ENCODE results near the gene SSB.
"Not testable (repeated sequence)": the region's sequence is repeated elsewhere in the genome, so short reads cannot be mapped to it uniquely, and the experiment has no call there.

SSB gene

DNA sequence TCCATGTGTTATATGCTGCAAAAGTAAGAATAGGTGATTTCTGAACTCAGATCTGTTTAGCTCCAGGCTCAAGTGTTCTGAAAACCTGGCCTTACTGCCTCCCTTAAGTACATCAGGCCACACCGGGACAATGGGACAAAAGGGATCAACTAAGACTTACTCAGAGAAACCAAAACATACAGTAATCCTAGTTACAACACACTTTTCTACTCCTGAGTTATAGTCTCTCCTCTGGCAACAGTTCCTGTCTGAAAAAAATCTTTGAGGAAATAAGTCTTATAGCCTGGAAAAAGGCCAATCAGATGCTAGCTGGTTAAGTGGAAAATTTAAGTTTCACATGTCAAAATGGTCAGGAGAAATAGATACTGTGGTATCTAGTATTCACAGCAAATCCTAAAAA, 20.4 kb downstream of the SSB start:
- Histone ChIP-seq H3K4me3 (ENCODE audit: low read depth in 1 of 2, low read length in 2 of 2) (no peak overlapping the region), H2AFZ (ENCODE audit: low read depth, low read length) (no peak overlapping the region), H3K9me3 (ENCODE audit: insufficient read depth, low read length, severe bottlenecking) (no peaks in the 10 kb centered on the region), H3K9ac (ENCODE audit: low read depth, low read length) (no peak overlapping the region), H3K4me1 (ENCODE audit: insufficient read depth, low read length) (peaks cover 26% of the 10 kb centered on the region), H3K79me2 (ENCODE audit: insufficient read depth, low read length) (peaks cover 47% of the 10 kb centered on the region), H4K20me1 (ENCODE audit: insufficient read depth, low read length) (no peaks in the 10 kb centered on the region), H3K36me3 (ENCODE audit: insufficient read depth, low read length) (peaks cover 64% of the 10 kb centered on the region), H3K27ac (ENCODE audit: low read length) (no peak overlapping the region), H3K27me3 (ENCODE audit: insufficient read depth, low read length, poor library complexity) (no peaks in the 10 kb centered on the region), H3K4me2 (ENCODE audit: insufficient read depth, low read length) (no peak overlapping the region)
- ATAC-seq (ENCODE audit: insufficient read depth, low read depth) (no peak), DNase-seq (no peak)
- TF ChIP-seq, protein P1, sequence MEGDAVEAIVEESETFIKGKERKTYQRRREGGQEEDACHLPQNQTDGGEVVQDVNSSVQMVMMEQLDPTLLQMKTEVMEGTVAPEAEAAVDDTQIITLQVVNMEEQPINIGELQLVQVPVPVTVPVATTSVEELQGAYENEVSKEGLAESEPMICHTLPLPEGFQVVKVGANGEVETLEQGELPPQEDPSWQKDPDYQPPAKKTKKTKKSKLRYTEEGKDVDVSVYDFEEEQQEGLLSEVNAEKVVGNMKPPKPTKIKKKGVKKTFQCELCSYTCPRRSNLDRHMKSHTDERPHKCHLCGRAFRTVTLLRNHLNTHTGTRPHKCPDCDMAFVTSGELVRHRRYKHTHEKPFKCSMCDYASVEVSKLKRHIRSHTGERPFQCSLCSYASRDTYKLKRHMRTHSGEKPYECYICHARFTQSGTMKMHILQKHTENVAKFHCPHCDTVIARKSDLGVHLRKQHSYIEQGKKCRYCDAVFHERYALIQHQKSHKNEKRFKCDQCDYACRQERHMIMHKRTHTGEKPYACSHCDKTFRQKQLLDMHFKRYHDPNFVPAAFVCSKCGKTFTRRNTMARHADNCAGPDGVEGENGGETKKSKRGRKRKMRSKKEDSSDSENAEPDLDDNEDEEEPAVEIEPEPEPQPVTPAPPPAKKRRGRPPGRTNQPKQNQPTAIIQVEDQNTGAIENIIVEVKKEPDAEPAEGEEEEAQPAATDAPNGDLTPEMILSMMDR (IDR thresholded peaks at IDR 0.05; ENCODE audit: borderline replicate concordance, extremely low read depth, low read length, poor library complexity, severe bottlenecking) = no peak
- TF ChIP-seq EZH2 (IDR thresholded peaks at IDR 0.05; ENCODE audit: borderline replicate concordance, low read depth, low read length, severe bottlenecking) = no peak

DNA sequence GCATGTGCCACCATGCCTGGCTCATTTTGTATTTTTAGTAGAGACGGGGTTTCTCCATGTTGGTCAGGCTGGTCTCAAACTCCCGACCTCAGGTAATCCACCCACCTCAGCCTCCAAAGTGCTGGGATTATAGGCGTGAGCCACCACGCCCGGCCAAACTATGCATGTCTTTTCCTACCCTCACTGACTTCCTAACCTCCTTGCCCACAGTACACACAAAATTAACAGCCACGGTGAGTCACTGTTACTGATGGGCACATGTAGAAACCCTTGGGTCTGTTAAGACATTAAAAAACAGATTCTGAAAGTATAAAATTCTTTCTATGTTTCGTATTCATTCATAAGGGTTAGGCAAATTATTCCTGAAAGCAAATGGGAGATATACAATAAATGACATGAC, 21.4 kb downstream of the SSB start:
- H2AFZ ChIP-seq (ENCODE audit: low read depth, low read length); DNase-seq; H3K27me3 ChIP-seq (ENCODE audit: insufficient read depth, low read length, poor library complexity); H3K9ac ChIP-seq (ENCODE audit: low read depth, low read length); H4K20me1 ChIP-seq (ENCODE audit: insufficient read depth, low read length); H3K9me3 ChIP-seq (ENCODE audit: insufficient read depth, low read length, severe bottlenecking); H3K4me2 ChIP-seq (ENCODE audit: insufficient read depth, low read length); ATAC-seq (ENCODE audit: insufficient read depth, low read depth); H3K27ac ChIP-seq (ENCODE audit: low read length); H3K4me3 ChIP-seq (ENCODE audit: low read depth in 1 of 2, low read length in 2 of 2): not testable (repeated sequence)
- Histone ChIP-seq H3K79me2 (ENCODE audit: insufficient read depth, low read length) (peaks cover 56% of the 10 kb centered on the region), H3K36me3 (ENCODE audit: insufficient read depth, low read length) (peaks cover 59% of the 10 kb centered on the region), H3K4me1 (ENCODE audit: insufficient read depth, low read length) (peaks cover 29% of the 10 kb centered on the region)

DNA sequence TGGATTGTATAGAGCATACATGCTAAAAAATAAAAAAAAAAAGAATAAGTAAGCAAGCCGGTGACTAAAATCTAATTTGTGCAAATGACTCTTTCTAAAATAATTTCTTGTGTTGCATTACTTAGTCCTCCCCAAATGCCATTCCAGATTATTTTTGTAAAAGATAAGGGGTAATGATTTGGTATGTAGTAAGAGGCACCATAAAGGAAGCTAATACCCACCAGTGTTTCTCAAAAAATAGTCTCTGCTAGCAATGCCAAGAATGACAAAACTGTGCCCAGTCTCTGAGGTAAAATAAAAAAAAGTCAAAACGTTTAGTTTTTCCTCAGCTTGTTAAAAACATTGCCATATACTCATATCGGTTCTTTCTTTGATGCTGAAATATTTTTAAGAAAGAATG, 23.4 kb downstream of the SSB start:
- H2AFZ ChIP-seq (ENCODE audit: low read depth, low read length) = no peak overlapping the region
- ATAC-seq (ENCODE audit: insufficient read depth, low read depth) (no peak), DNase-seq (no peak)
- peak overlapping the region; percentile 97; the same call in 1 of the 2 replicates for H3K4me2 ChIP-seq (ENCODE audit: insufficient read depth, low read length)
- TF ChIP-seq EZH2 (IDR thresholded peaks at IDR 0.05; ENCODE audit: borderline replicate concordance, low read depth, low read length, severe bottlenecking) = no peak
- TF ChIP-seq, protein P1 (IDR thresholded peaks at IDR 0.05; ENCODE audit: borderline replicate concordance, extremely low read depth, low read length, poor library complexity, severe bottlenecking) = no peak
- peaks cover 44% of the 10 kb centered on the region for H3K36me3 ChIP-seq (ENCODE audit: insufficient read depth, low read length)
- H3K79me2 ChIP-seq (ENCODE audit: insufficient read depth, low read length) = peaks cover 46% of the 10 kb centered on the region
- H3K9ac ChIP-seq (ENCODE audit: low read depth, low read length) = no peak overlapping the region
- no peak overlapping the region for H3K4me3 ChIP-seq (ENCODE audit: low read depth in 1 of 2, low read length in 2 of 2)
- no peaks in the 10 kb centered on the region for H3K9me3 ChIP-seq (ENCODE audit: insufficient read depth, low read length, severe bottlenecking)
- H4K20me1 ChIP-seq (ENCODE audit: insufficient read depth, low read length) = no peaks in the 10 kb centered on the region
- H3K27ac ChIP-seq (ENCODE audit: low read length) = no peak overlapping the region
- H3K27me3 ChIP-seq (ENCODE audit: insufficient read depth, low read length, poor library complexity) = no peaks in the 10 kb centered on the region
- peaks cover 37% of the 10 kb centered on the region for H3K4me1 ChIP-seq (ENCODE audit: insufficient read depth, low read length)

DNA sequence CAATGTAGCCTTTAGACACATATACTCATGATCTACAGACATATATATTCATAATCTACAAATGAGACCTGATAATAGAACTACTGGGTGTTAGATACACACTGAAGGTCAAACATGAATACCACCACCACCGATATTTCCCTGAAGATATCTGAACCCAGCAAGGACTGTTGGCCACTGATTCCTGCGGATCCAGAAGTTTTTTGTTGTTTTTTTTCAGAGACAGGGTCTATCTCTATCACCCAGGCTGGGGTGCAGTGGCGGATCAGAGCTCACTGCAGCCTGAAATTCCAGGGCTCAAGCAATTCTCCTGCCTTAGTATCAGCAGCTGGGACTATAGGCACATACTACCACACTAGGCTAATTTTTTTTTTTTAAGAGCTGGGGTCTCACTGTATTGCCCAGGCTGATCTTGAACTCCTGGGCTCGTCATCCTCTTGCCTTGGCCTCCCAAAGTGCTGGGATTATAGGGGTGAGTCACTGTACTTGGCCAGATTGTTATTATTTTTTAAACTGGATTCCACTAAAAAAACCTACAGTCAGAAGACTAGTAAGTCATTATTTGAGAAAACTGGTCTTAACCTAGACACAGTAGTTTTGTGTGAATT, 24.2 kb downstream of the SSB start:
- H3K9me3 ChIP-seq (ENCODE audit: insufficient read depth, low read length, severe bottlenecking) = no peaks in the 10 kb centered on the region
- peaks cover 51% of the 10 kb centered on the region for H3K79me2 ChIP-seq (ENCODE audit: insufficient read depth, low read length)
- H2AFZ ChIP-seq (ENCODE audit: low read depth, low read length) = no peak overlapping the region
- H4K20me1 ChIP-seq (ENCODE audit: insufficient read depth, low read length) = 0 out of 2 replicates have a peak, but pooled peaks cover 2% of the 10 kb centered on the region
- ATAC-seq (ENCODE audit: insufficient read depth, low read depth) (no peak), DNase-seq (no peak)
- H3K4me3 ChIP-seq (ENCODE audit: low read depth in 1 of 2, low read length in 2 of 2) = peak overlapping the region in 1 of 2 experiments; percentile 65; a peak in 1 of 4 replicates
- H3K36me3 ChIP-seq (ENCODE audit: insufficient read depth, low read length) = peaks cover 35% of the 10 kb centered on the region
- peaks cover 38% of the 10 kb centered on the region for H3K4me1 ChIP-seq (ENCODE audit: insufficient read depth, low read length)
- peak overlapping the region; percentile 71; the same call in 1 of the 2 replicates for H3K9ac ChIP-seq (ENCODE audit: low read depth, low read length)
- H3K4me2 ChIP-seq (ENCODE audit: insufficient read depth, low read length) = peak overlapping the region; percentile 97
- no peaks in the 10 kb centered on the region for H3K27me3 ChIP-seq (ENCODE audit: insufficient read depth, low read length, poor library complexity)
- 0 out of 2 replicates have a peak overlapping the region, but pooled peaks have one; percentile 4 for H3K27ac ChIP-seq (ENCODE audit: low read length)
- TF ChIP-seq EZH2 (IDR thresholded peaks at IDR 0.05; ENCODE audit: borderline replicate concordance, low read depth, low read length, severe bottlenecking) = no peak
- TF ChIP-seq, protein P1 (IDR thresholded peaks at IDR 0.05; ENCODE audit: borderline replicate concordance, extremely low read depth, low read length, poor library complexity, severe bottlenecking) = no peak
